OCI-LY7 (cell line): ENCODE data around the gene LIPC.

ENCODE experiments used
- EZH2phosphoT487 ChIP-seq: fragments of 200-600 bp; sonication (generic); IDR thresholded peaks from 2 replicates; pipeline ENCODE4 v1.6.1; 2018; ENCODE audit warnings: low read depth, borderline replicate concordance, mild to moderate bottlenecking, mixed run types, antibody characterized with exemption, low read length, moderate library complexity, mixed read lengths
- TF ChIP-seq, protein P1 (sequence below): fragments of 200-600 bp; sonication (generic); conservative IDR thresholded peaks from 2 replicates; pipeline ENCODE4 v1.5.1; 2014; ENCODE audit warnings: mild to moderate bottlenecking, antibody characterized with exemption, low read length, moderate library complexity, mixed read lengths

DNA sequence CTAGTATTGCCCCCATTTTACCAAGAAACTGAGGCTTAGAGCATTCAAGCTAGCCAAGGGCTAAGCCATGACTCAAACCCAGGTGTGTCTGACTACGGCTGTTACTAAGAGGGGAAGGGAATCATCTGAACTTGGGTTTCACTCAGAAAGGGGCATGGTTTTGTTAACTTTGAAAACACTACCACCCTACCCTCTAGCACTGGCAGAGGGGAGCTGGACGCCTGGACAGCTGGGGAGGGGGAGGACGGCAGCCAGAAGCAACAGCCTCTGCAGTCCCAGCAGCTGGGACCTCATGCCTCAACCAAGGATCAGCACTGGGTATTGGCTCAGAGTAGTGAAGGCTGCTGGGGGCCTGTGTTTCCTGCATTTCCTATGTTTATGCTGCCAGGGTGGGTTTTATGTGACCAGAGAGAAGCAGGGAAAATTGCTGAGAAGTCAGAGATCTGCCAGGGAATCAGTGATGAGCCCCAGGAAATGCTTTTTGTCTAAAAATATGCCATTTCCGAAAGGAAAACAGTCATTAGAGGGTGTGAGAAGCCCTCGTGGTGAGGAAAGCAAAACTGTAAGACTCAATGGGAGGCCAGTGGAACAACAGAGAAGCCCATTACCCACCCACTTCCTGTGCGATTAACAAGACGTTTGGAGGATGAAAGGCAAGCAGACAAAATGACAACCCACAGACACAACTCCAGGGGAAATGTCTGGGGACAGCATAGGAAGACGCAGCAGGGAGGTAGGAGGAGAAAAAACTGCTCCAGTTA lies 41.2 kb downstream of the LIPC start:
- TF ChIP-seq, protein P1, sequence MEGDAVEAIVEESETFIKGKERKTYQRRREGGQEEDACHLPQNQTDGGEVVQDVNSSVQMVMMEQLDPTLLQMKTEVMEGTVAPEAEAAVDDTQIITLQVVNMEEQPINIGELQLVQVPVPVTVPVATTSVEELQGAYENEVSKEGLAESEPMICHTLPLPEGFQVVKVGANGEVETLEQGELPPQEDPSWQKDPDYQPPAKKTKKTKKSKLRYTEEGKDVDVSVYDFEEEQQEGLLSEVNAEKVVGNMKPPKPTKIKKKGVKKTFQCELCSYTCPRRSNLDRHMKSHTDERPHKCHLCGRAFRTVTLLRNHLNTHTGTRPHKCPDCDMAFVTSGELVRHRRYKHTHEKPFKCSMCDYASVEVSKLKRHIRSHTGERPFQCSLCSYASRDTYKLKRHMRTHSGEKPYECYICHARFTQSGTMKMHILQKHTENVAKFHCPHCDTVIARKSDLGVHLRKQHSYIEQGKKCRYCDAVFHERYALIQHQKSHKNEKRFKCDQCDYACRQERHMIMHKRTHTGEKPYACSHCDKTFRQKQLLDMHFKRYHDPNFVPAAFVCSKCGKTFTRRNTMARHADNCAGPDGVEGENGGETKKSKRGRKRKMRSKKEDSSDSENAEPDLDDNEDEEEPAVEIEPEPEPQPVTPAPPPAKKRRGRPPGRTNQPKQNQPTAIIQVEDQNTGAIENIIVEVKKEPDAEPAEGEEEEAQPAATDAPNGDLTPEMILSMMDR: no peak
- TF ChIP-seq EZH2phosphoT487: no peak
